Measurements from ENCODE around the gene FBXO31. TPM values are rescaled to one million over a fixed set of nuclear protein-coding genes. Genes with fewer than 3 reads are reported as not detected.

Gene FBXO31
- total RNA-seq, 2 experiments from 2014 or later: 35.7 to 38.9 TPM

GRCh38 chr16:87316450-87316922, 67.1 kb downstream of the FBXO31 start:
- peaks cover 13% of the 10 kb centered on the region for H3K36me3 Mint-ChIP-seq (ENCODE audit: low read depth)
- Histone ChIP-seq H3K27ac (ENCODE audit: low read depth in 1 of 2, low read length in 2 of 2) (peak overlapping the region; percentile 77 to 78), H3K4me3 (ENCODE audit: low read length) (peak overlapping the region; percentile 97), H3K9me3 (ENCODE audit: control insufficient read depth in 1 of 2, insufficient read depth in 1 of 2, low read length in 2 of 2) (no peaks in the 10 kb centered on the region), H3K27me3 (ENCODE audit: control insufficient read depth in 1 of 2, insufficient read depth in 2 of 2, low read length in 2 of 2) (no peaks in the 10 kb centered on the region), H3K36me3 (ENCODE audit: insufficient read depth, low read length) (no peaks in the 10 kb centered on the region), H3K4me1 (ENCODE audit: insufficient read depth, low read length) (peaks cover 14% of the 10 kb centered on the region)
- intact Hi-C loops (cut with DNase I, micrococcal nuclease): loop anchor here (2.0 to 5.0 kb wide), 3 partner anchors 64 to 176 kb away; partner anchors contain the start of gene ZCCHC14 (in 1 of the 2)
- H3K4me1 Mint-ChIP-seq (ENCODE audit: low read depth): peaks cover 21% of the 10 kb centered on the region
- POLR2A ChIA-PET: interaction anchor here (1.3 to 3.9 kb wide), 5 partner anchors 67 to 449 kb away, joined by 4 to 45 read pairs (median 8); partner anchors contain the start of genes FBXO31, KLHDC4 and MAP1LC3B
- peak overlapping the region; percentile 97 for H3K4me3 Mint-ChIP-seq
- H3K27me3 Mint-ChIP-seq: no peaks in the 10 kb centered on the region
- H3K27ac Mint-ChIP-seq: peak overlapping the region; percentile 93
- CTCF ChIA-PET: interaction anchor here (1.4 to 2.5 kb wide), 2 partner anchors 18 to 66 kb away, joined by 3 to 11 read pairs; partner anchors contain the start of gene FBXO31
- ATAC-seq (ENCODE audit: poor library complexity): no peak
- no peak for TF ChIP-seq CTCF (IDR thresholded peaks at IDR 0.05)
- H3K9me3 Mint-ChIP-seq: no peaks in the 10 kb centered on the region
- no peak for DNase-seq

GRCh38 chr16:87314990-87315420, 68.6 kb downstream of the FBXO31 start:
- H3K27me3 Mint-ChIP-seq: no peaks in the 10 kb centered on the region
- TF ChIP-seq CTCF (IDR thresholded peaks at IDR 0.05): no peak
- intact Hi-C loops (cut with DNase I, micrococcal nuclease): loop anchor here in 1 of 2 experiments (5.0 kb wide), 1 partner anchor 177 kb away; the partner anchor contains the start of gene ZCCHC14
- ATAC-seq (ENCODE audit: poor library complexity) (no peak), DNase-seq (no peak)
- Histone ChIP-seq H3K27me3 (ENCODE audit: control insufficient read depth in 1 of 2, insufficient read depth in 2 of 2, low read length in 2 of 2) (no peaks in the 10 kb centered on the region), H3K36me3 (ENCODE audit: insufficient read depth, low read length) (no peaks in the 10 kb centered on the region), H3K27ac (ENCODE audit: low read depth in 1 of 2, low read length in 2 of 2) (no peak overlapping the region), H3K9me3 (ENCODE audit: control insufficient read depth in 1 of 2, insufficient read depth in 1 of 2, low read length in 2 of 2) (no peaks in the 10 kb centered on the region), H3K4me1 (ENCODE audit: insufficient read depth, low read length) (peaks cover 14% of the 10 kb centered on the region), H3K4me3 (ENCODE audit: low read length) (no peak overlapping the region)
- ChIA-PET POLR2A (interaction anchor here (0.8 kb wide), 1 partner anchor 89 kb away, joined by 3 read pairs; no protein-coding TSS in a partner anchor), CTCF (interaction anchor here (1.1 kb wide), 1 partner anchor 10 kb away, joined by 3 read pairs; no protein-coding TSS in a partner anchor)
- no peak overlapping the region for H3K4me3 Mint-ChIP-seq
- H3K4me1 Mint-ChIP-seq (ENCODE audit: low read depth): peaks cover 21% of the 10 kb centered on the region
- no peak overlapping the region for H3K27ac Mint-ChIP-seq
- H3K36me3 Mint-ChIP-seq (ENCODE audit: low read depth): peaks cover 13% of the 10 kb centered on the region
- no peaks in the 10 kb centered on the region for H3K9me3 Mint-ChIP-seq

GRCh38 chr16:87312008-87312407, 71.6 kb downstream of the FBXO31 start:
- Mint-ChIP-seq H3K4me3 (no peak overlapping the region), H3K36me3 (ENCODE audit: low read depth) (peaks cover 1% of the 10 kb centered on the region), H3K27me3 (no peaks in the 10 kb centered on the region), H3K9me3 (peaks cover 3% of the 10 kb centered on the region), H3K27ac (no peak overlapping the region), H3K4me1 (ENCODE audit: low read depth) (peaks cover under 1% of the 10 kb centered on the region)
- Histone ChIP-seq H3K9me3 (ENCODE audit: control insufficient read depth in 1 of 2, insufficient read depth in 1 of 2, low read length in 2 of 2) (no peaks in the 10 kb centered on the region), H3K4me1 (ENCODE audit: insufficient read depth, low read length) (peaks cover 4% of the 10 kb centered on the region), H3K27ac (ENCODE audit: low read depth in 1 of 2, low read length in 2 of 2) (no peak overlapping the region), H3K36me3 (ENCODE audit: insufficient read depth, low read length) (no peaks in the 10 kb centered on the region), H3K4me3 (ENCODE audit: low read length) (no peak overlapping the region), H3K27me3 (ENCODE audit: control insufficient read depth in 1 of 2, insufficient read depth in 2 of 2, low read length in 2 of 2) (no peaks in the 10 kb centered on the region)
- no peak for TF ChIP-seq CTCF (IDR thresholded peaks at IDR 0.05)
- intact Hi-C loops (cut with DNase I, micrococcal nuclease): no loop called here
- CTCF ChIA-PET: no interaction called here
- POLR2A ChIA-PET: no interaction called here
- ATAC-seq (ENCODE audit: poor library complexity): no peak
- DNase-seq: no peak

Measured in CD4-positive, alpha-beta T cell (primary cell).